HS-27A (cell line): ENCODE data around the gene EFCAB12.
"Not testable (repeated sequence)": the region's sequence is repeated elsewhere in the genome, so short reads cannot be mapped to it uniquely, and the experiment has no call there.

Source experiments
- DNase-seq: peaks from one replicate; pipeline ENCODE4 v3.0.0-alpha.2; 2012; ENCODE audit warnings: low read depth, missing footprints

Gene EFCAB12

GRCh38 chr3:129392106-129392887 is 36.1 kb downstream of the EFCAB12 start:
- DNase-seq: not testable (repeated sequence)

- not testable (repeated sequence) for DNase-seq
Measured at GRCh38 chr3:129391583-129391982, 36.9 kb downstream of the EFCAB12 start.

DNA sequence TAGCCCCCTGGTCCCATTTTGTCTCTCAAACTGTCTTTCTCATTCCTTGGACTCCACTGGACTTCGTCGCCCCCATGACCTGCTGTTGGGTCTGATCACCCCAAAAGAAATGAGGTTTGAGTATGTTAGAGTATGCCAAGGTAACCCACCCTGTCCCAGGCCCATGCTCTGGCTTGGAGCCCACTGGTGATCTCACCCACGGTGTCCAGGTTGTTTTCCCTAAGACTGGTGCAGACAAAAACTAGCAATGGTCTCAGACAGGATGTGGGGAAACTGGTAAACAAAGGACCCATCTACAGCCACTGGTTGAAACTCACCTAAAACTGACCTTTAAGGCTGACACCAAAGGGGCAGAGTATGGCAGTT is 38.9 kb downstream of the EFCAB12 start:
- no peak for DNase-seq

GRCh38 chr3:129388791-129389571 is 39.5 kb downstream of the EFCAB12 start:
- DNase-seq: not testable (repeated sequence)

DNA sequence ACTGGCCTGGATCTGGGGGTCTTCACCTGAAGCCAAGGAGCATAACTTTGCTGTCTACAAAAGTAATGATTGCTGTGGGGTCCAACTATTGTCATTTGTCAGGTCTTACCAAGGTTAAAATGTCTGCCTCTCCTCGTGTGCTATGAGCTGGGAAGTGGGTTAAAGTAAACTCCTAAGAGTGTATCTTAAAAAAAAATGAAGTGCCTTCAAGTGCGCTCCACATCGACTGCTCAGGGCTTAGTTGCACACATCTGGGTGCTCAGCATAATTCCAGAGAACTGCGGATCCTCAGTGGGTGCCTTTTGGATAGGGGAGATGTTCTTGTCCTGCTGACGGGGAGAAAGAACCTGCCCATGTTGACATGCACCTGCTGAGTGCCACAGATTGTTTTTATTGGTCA is 40.9 kb downstream of the EFCAB12 start:
- no peak for DNase-seq

DNA sequence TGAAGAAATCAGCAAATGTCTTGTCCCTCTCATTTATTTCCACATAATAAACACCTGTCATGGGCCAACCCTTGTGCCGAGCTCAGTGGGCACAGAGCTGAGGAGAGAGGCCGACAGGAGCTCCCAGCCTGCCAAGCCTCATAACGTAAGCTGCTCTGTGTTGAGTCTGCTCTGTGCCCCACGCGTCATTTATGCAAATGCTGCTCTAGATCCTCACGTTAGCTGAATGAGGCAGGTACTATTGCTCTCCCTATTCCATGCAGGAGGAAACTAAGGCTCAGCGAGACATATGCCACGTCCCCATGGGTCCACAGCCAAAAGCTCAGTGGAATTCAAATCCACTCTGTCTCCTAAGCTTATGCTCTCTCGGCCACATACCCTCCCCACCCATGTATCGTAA is 41.5 kb downstream of the EFCAB12 start:
- no peak for DNase-seq

GRCh38 chr3:129385507-129385906 is 42.9 kb downstream of the EFCAB12 start:
- not testable (repeated sequence) for DNase-seq

GRCh38 chr3:129384594-129385323 is 43.7 kb downstream of the EFCAB12 start:
- no peak for DNase-seq

GRCh38 chr3:129384103-129384502 is 44.3 kb downstream of the EFCAB12 start:
- not testable (repeated sequence) for DNase-seq

GRCh38 chr3:129383292-129383860 is 45.1 kb downstream of the EFCAB12 start:
- no peak for DNase-seq

DNA sequence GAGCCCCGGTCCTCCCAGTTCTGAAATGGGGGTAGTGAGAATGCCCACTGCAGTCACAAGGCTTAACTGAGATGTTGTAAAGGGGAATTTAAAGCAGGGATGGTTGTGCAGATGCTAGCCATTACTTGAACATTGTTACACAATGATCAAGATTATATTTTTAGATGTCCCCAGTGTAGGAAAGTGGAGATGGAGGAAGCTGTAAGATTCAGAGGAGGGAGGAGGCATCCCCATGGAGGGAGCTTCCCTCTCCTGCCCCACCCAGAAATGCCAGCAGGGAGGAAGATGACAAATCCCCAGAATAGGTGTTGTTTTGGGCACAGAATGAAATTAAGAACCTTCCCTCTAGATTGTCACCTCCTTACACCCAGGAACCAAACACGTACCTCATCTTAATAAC is 46.1 kb downstream of the EFCAB12 start:
- no peak for DNase-seq

GRCh38 chr3:129379582-129380358 is 48.7 kb downstream of the EFCAB12 start:
- no peak for DNase-seq

DNA sequence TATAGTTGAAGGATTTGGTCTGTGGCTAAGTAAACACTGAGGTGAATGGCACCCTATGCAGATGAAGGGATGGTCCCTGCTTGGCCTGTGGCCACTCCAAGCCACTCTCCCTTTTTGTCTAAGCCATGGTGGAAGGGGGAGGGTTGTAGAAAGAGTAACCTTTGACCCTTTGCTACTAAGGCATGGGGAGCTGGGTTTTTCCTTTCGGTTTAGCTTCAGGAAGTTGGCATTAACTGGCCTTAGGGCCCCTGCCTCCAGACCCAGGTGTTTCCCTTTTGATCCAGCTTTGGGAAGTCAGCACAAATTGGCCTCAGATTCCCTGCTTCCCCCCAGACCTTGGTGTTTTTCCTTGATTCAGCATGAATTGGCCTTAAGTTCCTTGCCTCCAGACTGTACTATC is 49.5 kb downstream of the EFCAB12 start:
- no peak for DNase-seq

DNA sequence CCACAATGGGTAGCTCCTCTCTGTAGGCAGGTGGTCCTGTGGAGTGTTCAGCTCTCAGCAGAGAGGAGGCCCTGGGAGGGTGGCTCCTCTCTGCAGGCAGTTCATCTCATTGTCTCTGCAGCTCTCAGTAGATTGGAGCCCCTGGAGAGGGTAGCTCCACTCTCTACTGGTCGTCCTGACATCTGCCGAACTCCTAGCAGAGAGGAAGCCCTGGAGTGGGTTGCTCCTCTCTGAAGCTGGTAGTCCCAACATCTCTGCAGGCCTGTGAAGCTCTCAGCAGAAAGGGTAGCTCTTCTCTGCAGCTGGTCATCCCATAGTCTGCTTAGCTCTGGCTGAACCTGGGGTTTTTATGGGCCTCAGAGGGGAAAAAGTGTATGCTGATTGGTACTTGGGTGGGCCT is 50.8 kb downstream of the EFCAB12 start:
- DNase-seq: no peak

DNA sequence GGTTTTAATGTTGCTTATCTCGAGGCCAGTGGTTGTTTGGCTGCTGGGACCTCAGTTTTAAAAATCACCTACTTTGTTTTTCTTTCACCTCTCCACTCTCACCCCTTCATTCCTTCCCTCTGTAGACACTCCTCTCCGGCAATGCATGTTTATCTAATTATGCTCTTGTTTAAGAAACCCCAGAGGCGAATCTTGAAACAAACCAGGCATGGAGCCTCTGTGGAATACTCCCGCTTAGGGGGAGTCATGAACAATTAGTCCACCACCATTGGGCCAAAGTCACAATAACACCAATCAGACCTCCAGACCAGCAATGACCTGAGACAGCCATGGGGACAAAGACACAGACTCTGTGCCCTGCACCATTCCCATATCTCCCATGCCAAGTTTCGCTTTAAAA is 53.3 kb downstream of the EFCAB12 start:
- no peak for DNase-seq

GRCh38 chr3:129371041-129371826 is 57.2 kb downstream of the EFCAB12 start:
- DNase-seq: no peak

GRCh38 chr3:129370248-129370964 is 58.0 kb downstream of the EFCAB12 start:
- DNase-seq: no peak

DNA sequence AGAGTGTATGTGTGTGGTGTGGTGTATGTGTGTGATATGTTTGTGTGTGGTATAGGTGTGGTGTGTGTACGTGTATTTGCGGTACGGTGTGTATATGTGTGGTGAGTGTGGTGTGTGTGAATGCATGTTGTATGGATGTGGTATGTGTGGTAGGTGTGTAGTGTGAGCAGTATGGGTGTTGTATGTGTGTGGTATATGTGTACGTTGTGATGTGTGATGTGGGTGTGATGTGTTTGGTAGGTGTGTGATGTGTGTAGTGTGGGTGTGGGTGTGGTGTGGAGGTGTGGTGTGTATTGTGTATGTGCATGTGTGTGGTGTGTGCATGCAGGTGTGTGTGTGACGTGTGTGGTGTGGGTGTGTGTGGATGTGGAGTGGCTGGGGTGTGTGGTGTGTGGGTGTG is 58.7 kb downstream of the EFCAB12 start:
- no peak for DNase-seq

- DNase-seq: no peak
Measured at GRCh38 chr3:129367821-129368220, 60.6 kb downstream of the EFCAB12 start.

- DNase-seq: no peak
Measured at GRCh38 chr3:129366312-129366831, 62.1 kb downstream of the EFCAB12 start.
